ENCODE results near the gene SLC24A3. TPM values are rescaled to one million over a fixed set of nuclear protein-coding genes. Genes with fewer than 3 reads are reported as not detected.
"Not testable (repeated sequence)": the region's sequence is repeated elsewhere in the genome, so short reads cannot be mapped to it uniquely, and the experiment has no call there.

SLC24A3 gene
- total RNA-seq, 8 experiments from 2014 or later, result 0.13 to 13.3 (median 7.0) TPM

DNA sequence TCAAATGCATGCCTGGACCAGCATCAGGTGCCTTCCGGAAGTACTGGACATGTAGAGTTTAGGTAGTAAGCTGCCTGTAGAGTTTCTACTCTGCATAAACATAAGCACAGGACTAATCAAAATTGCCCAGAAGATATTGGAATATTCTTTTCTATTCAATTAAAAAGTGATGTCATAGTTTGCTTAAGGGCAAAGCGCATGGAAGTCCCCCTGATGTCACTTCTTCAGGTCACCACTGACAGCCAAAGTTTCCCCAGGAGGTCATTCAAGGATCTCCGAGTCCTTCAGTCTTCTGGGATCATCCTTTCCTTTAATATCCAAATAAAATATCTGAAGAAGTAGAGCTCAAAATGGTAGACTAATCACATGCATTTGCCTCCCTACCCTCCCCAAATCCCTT, 528.1 kb downstream of the SLC24A3 start:
- in situ Hi-C loops (cut with MboI; ENCODE audit: low pct_unique_long_range_greater_than_20kb in 2 of 9, low sequenced_read_pairs in 9 of 9, unreplicated experiment in 9 of 9), result no loop called here
- 50 to 100% (median 81%) methylated on average over 1 to 3 of the region's 3 CpGs; no CpG with 5 or more reads in 1 of the 10 experiments for WGBS, 10 experiments
- H3K27ac ChIP-seq, result no peak overlapping the region

GRCh38 chr20:19741924-19742323, 529.5 kb downstream of the SLC24A3 start:
- WGBS, 10 experiments, result 0 to 100% (median 94%) methylated on average over 1 to 2 of the region's 2 CpGs

More for the DNA sequence above, 528.1 kb downstream of the SLC24A3 start:
- Histone ChIP-seq H3K4me1 (replicated peaks in 1 of 2) (peaks cover 10 to 13% of the 10 kb centered on the region in 2 donors), H3K4me3 (no peak overlapping the region)
- no peak for ATAC-seq (replicated peaks in 6 of 8)

DNA sequence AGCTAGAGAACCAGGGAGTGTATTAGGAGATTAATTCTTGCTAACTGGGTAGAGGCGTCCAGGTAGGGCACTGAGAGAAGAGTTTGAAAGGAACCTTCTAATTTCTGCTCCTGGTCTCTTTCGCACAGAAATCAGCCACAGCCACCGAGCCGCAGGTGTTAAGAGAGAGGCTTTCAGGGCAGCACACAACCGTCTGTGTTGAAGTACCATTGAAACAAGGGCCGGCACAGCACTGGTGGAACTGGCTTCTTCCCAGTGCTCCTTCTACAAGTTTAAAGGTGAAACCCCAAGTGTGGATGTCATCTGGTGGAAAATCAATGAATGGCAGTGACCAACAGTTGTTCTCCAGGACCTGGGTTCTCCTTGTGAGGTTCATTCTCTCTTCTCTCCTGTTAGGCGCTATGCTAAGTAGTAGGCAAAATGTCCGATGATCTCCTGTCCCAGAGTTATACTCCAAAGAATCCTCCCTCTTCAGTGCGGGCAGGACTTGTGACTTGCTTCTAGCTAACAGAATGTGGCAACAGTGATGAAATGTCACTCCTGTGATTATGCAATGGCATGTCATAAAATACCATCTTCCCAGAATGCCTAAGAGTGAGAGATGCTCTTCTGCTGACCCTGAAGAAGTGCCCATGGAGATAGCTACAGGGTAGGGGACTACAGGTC, 530.7 kb downstream of the SLC24A3 start:
- no peaks in the 10 kb centered on the region for H3K4me1 ChIP-seq (replicated peaks in 1 of 2)
- no peak overlapping the region for H3K27ac ChIP-seq
- ATAC-seq (replicated peaks in 6 of 8), result no peak
- H3K4me3 ChIP-seq, result no peak overlapping the region
- in situ Hi-C loops (cut with MboI; ENCODE audit: low pct_unique_long_range_greater_than_20kb in 2 of 9, low sequenced_read_pairs in 9 of 9, unreplicated experiment in 9 of 9), result no loop called here
- 75 to 100% (median 90%) methylated on average over 1 to 9 of the region's 9 CpGs; no CpG with 5 or more reads in 5 of the 10 experiments for WGBS, 10 experiments

More at GRCh38 chr20:19741924-19742323, 529.5 kb downstream of the SLC24A3 start:
- Histone ChIP-seq H3K4me3 (no peak overlapping the region), H3K4me1 (replicated peaks in 1 of 2) (peaks cover 6% of the 10 kb centered on the region in 2 donors), H3K27ac (no peak overlapping the region)
- no peak for ATAC-seq (replicated peaks in 6 of 8)
- in situ Hi-C loops (cut with MboI; ENCODE audit: low pct_unique_long_range_greater_than_20kb in 2 of 9, low sequenced_read_pairs in 9 of 9, unreplicated experiment in 9 of 9), result no loop called here

DNA sequence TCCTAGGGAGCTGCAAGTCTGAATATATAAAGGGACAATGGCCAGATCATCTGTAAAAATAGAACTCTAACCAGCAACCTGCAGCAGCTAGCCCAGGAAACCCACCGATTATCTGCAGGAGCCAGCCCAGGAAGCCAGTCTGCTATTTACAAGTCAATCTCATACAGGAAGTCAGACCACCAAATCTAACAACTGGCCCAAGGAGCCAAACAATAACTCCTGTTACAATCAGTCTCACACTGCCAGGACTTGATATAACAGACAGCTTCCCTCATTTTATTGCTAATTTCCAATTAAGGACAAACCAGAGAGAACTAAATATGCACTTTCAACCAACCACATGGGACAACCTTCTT, 531.2 kb downstream of the SLC24A3 start:
- WGBS, 10 experiments, result 43 to 100% (median 100%) methylated on average over 1 of the region's 1 CpG; no CpG with 5 or more reads in 5 of the 10 experiments
- ATAC-seq (replicated peaks in 6 of 8), result no peak
- no peak overlapping the region for H3K27ac ChIP-seq
- H3K4me1 ChIP-seq (replicated peaks in 1 of 2), result peaks cover 0 to 1% of the 10 kb centered on the region in 2 donors
- H3K4me3 ChIP-seq, result no peak overlapping the region
- in situ Hi-C loops (cut with MboI; ENCODE audit: low pct_unique_long_range_greater_than_20kb in 2 of 9, low sequenced_read_pairs in 9 of 9, unreplicated experiment in 9 of 9), result no loop called here

GRCh38 chr20:19745106-19745505, 532.7 kb downstream of the SLC24A3 start:
- in situ Hi-C loops (cut with MboI; ENCODE audit: low pct_unique_long_range_greater_than_20kb in 2 of 9, low sequenced_read_pairs in 9 of 9, unreplicated experiment in 9 of 9), result no loop called here
- no peak for ATAC-seq (replicated peaks in 6 of 8)
- H3K27ac ChIP-seq, result no peak overlapping the region
- WGBS, 10 experiments, result 44 to 100% (median 81%) methylated on average over 1 to 3 of the region's 3 CpGs; no CpG with 5 or more reads in 2 of the 10 experiments
- no peak overlapping the region for H3K4me3 ChIP-seq
- peaks cover 0 to 15% of the 10 kb centered on the region in 2 donors for H3K4me1 ChIP-seq (replicated peaks in 1 of 2)

DNA sequence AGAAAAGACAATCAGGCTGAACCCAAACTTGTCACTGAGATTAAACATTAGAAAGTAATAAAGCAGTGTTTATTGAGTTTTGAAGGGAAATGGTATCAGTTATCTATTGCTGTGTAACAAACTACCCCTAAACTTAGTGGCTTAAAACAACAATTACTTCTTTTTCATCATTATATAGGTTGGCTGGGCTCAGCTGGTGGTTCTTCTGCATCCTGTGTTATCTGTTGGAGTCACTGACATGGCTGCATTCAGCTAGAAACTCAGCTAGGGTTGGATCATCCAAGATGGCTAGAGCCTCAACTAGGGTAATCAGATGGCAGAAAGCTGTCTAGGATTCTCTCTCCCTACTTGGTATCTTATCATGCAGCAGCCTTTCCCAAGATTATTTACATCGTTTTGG, 533.1 kb downstream of the SLC24A3 start:
- in situ Hi-C loops (cut with MboI; ENCODE audit: low pct_unique_long_range_greater_than_20kb in 2 of 9, low sequenced_read_pairs in 9 of 9, unreplicated experiment in 9 of 9), result no loop called here
- Histone ChIP-seq H3K4me3 (no peak overlapping the region), H3K4me1 (replicated peaks in 1 of 2) (peaks cover 0 to 17% of the 10 kb centered on the region in 2 donors), H3K27ac (no peak overlapping the region)
- WGBS, 10 experiments, result 0 to 83% (median 67%) methylated on average over 1 of the region's 1 CpG; no CpG with 5 or more reads in 5 of the 10 experiments
- ATAC-seq (replicated peaks in 6 of 8), result no peak

GRCh38 chr20:19746396-19746795, 534.0 kb downstream of the SLC24A3 start:
- Histone ChIP-seq H3K4me3 (no peak overlapping the region), H3K4me1 (replicated peaks in 1 of 2) (peaks cover 0 to 17% of the 10 kb centered on the region in 2 donors), H3K27ac (no peak overlapping the region)
- ATAC-seq (replicated peaks in 6 of 8), result no peak
- WGBS, 10 experiments, result 38 to 100% (median 95%) methylated on average over 1 of the region's 1 CpG; no CpG with 5 or more reads in 2 of the 10 experiments
- in situ Hi-C loops (cut with MboI; ENCODE audit: low pct_unique_long_range_greater_than_20kb in 2 of 9, low sequenced_read_pairs in 9 of 9, unreplicated experiment in 9 of 9), result no loop called here

- in situ Hi-C loops (cut with MboI; ENCODE audit: low pct_unique_long_range_greater_than_20kb in 2 of 9, low sequenced_read_pairs in 9 of 9, unreplicated experiment in 9 of 9), result no loop called here
- ATAC-seq (replicated peaks in 6 of 8), result no peak
- Histone ChIP-seq H3K4me1 (replicated peaks in 1 of 2) (peaks cover 0 to 17% of the 10 kb centered on the region in 2 donors), H3K27ac (no peak overlapping the region), H3K4me3 (no peak overlapping the region)
- WGBS, 10 experiments, result 60 to 100% (median 93%) methylated on average over 1 to 4 of the region's 4 CpGs; no CpG with 5 or more reads in 3 of the 10 experiments
These were observed 535.5 kb downstream of the SLC24A3 start for GRCh38 chr20:19747903-19748302.

GRCh38 chr20:19748681-19749080, 536.2 kb downstream of the SLC24A3 start:
- 29 to 91% (median 74%) methylated on average over 1 to 2 of the region's 2 CpGs for WGBS, 10 experiments
- Histone ChIP-seq H3K4me1 (replicated peaks in 1 of 2) (peaks cover 0 to 17% of the 10 kb centered on the region in 2 donors), H3K27ac (no peak overlapping the region), H3K4me3 (no peak overlapping the region)
- peak in 2 of 8 experiments; percentile 7 to 13 for ATAC-seq (replicated peaks in 6 of 8)
- in situ Hi-C loops (cut with MboI; ENCODE audit: low pct_unique_long_range_greater_than_20kb in 2 of 9, low sequenced_read_pairs in 9 of 9, unreplicated experiment in 9 of 9), result no loop called here

DNA sequence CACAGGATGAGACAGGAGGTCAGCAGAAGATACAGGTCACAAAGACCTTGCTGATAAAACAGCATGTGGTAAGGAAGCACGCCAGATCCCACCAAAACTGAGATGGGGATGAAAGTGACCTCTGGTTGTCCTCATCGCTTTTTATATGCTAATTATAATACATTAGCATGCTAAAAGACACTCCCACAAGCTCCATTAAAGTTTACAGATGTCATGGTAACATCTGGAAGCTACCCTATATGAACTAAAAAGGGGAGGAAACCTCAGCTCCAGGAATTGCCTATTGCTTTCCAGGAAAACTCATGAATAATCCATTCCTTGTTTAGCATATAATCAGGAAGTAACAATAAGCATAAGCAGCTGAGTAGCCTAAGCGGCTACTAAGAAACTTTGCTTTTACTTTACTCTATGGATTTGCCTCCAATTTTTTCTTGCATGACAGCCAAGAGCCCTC, 537.2 kb downstream of the SLC24A3 start:
- WGBS, 10 experiments, result 0 to 38% (median 29%) methylated on average over 1 to 3 of the region's 3 CpGs; no CpG with 5 or more reads in 1 of the 10 experiments
- H3K27ac ChIP-seq, result no peak overlapping the region
- peaks cover 0 to 17% of the 10 kb centered on the region in 2 donors for H3K4me1 ChIP-seq (replicated peaks in 1 of 2)
- ATAC-seq (replicated peaks in 6 of 8), result peak in 6 of 8 experiments; percentile 40 to 94 (median 72)
- no peak overlapping the region for H3K4me3 ChIP-seq
- in situ Hi-C loops (cut with MboI; ENCODE audit: low pct_unique_long_range_greater_than_20kb in 2 of 9, low sequenced_read_pairs in 9 of 9, unreplicated experiment in 9 of 9), result no loop called here

GRCh38 chr20:19750101-19750606, 537.7 kb downstream of the SLC24A3 start:
- WGBS, 10 experiments, result 17 to 83% (median 79%) methylated on average over 1 to 4 of the region's 4 CpGs; no CpG with 5 or more reads in 3 of the 10 experiments
- Histone ChIP-seq H3K4me3 (no peak overlapping the region), H3K27ac (no peak overlapping the region), H3K4me1 (replicated peaks in 1 of 2) (peaks cover 0 to 17% of the 10 kb centered on the region in 2 donors)
- peak in 3 of 8 experiments; percentile 18 to 57 (median 30) for ATAC-seq (replicated peaks in 6 of 8)
- in situ Hi-C loops (cut with MboI; ENCODE audit: low pct_unique_long_range_greater_than_20kb in 2 of 9, low sequenced_read_pairs in 9 of 9, unreplicated experiment in 9 of 9), result no loop called here

DNA sequence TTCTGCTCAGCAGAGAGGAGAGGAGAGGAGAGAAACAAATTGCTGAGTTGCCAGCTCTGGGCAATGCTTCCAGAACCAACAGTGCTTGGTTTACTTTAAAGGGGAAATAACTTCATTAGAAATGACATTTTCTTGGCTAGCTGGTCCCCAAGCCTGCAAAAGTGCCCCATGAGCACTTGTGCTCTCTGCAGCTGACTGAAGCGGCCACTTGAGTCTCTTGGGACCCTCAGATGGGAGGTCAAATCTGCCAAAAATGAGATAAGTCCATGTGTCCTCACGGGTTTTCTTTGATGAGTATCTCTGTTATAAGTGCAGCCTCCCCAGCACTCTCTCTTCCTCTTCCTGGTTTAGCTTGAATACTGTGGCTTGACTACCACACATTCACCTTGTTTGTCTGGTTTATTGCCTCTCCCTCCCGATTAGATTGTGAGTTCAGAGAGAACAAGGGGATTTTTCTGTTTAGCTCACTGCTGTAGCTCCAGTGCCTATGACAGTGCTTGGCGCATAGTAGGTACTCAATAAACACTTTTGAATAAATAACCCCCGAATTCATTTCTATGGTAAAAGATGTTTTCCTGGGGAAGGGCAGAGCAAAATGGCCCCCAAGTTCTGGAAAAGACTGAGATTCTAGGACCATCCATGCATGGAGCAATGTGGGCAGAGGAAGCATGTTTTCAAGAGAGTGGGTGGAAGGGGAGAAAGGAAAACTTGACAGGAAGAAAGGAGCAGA, 538.6 kb downstream of the SLC24A3 start:
- Histone ChIP-seq H3K4me3 (no peak overlapping the region), H3K4me1 (replicated peaks in 1 of 2) (peaks cover 0 to 17% of the 10 kb centered on the region in 2 donors), H3K27ac (no peak overlapping the region)
- 59 to 100% (median 82%) methylated on average over 1 to 5 of the region's 5 CpGs; no CpG with 5 or more reads in 2 of the 10 experiments for WGBS, 10 experiments
- peak in 1 of 8 experiments; percentile 38 for ATAC-seq (replicated peaks in 6 of 8)
- in situ Hi-C loops (cut with MboI; ENCODE audit: low pct_unique_long_range_greater_than_20kb in 2 of 9, low sequenced_read_pairs in 9 of 9, unreplicated experiment in 9 of 9), result no loop called here

DNA sequence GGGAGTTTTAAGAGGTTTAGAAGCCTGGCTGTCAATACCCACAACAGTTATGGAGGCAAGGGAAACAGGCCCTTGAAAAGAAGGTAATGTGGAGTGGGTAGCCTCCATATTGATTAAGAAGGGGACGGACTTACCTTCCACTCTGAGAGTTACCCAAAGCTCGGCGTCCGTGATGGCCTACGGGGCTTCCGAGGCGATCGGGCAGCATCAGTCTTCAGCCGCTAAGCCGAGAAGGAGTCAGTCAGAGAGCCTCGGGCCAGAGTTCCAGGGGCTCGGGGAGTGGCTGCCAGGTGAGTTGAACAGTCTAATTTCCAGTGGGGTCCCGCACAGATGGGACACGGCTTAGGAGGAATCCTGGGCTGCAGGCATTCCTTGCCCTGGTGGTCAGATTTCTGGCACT, 541.8 kb downstream of the SLC24A3 start:
- H3K4me3 ChIP-seq; in situ Hi-C loops (cut with MboI; ENCODE audit: low pct_unique_long_range_greater_than_20kb in 2 of 9, low sequenced_read_pairs in 9 of 9, unreplicated experiment in 9 of 9); H3K27ac ChIP-seq; ATAC-seq (replicated peaks in 6 of 8): not testable (repeated sequence)
- no CpG with 5 or more reads among the region's 14 CpGs for WGBS, 10 experiments
- H3K4me1 ChIP-seq (replicated peaks in 1 of 2), result peaks cover 9 to 16% of the 10 kb centered on the region in 2 donors

All from motor neuron (in vitro differentiated cells).